GM19372 (cell line): ENCODE results near the gene YBX1.
"Not testable (repeated sequence)": the region's sequence is repeated elsewhere in the genome, so short reads cannot be mapped to it uniquely, and the experiment has no call there.

Experiments
- ATAC-seq: cut with Tn5 transposase; IDR thresholded peaks from one replicate; pipeline ENCODE4 v1.9.1; 2021; ENCODE audit warnings: mild to moderate bottlenecking, low read depth, moderate library complexity; ENCODE audit not compliant: unreplicated experiment

YBX1 gene

DNA sequence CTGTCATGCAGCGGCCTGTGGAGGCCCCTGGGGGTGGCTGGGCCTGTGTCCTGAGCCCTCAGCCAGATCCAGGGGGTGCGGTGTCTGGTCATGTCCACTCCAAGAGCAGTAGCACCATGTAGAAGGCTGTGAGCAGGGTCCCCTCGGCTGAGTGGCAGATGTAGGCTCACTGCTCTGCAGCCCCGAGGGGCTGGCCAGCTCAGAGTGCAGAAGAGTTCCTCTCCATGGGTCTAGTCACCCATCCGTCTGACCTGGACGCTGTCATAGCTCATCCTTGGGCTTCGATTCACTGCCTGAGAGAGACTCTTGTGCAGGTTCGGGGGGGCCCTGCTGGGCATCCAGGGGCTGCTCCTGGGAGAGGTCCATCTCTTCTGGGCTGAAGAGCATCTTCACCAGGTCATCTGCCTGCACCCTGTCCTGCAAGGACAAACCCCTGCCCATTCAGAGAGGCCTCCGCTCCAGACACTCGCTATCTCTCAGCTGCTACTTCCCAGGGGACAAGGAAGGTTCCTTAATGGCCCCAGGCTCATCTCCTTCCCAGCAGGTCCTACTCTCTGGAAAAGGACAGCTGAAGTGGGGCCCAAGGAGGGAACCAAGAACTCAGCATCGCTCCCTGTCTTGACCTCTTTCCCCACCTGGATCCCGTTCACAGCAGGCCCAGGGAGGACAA is 64.4 kb downstream of the YBX1 start:
- ATAC-seq = no peak

DNA sequence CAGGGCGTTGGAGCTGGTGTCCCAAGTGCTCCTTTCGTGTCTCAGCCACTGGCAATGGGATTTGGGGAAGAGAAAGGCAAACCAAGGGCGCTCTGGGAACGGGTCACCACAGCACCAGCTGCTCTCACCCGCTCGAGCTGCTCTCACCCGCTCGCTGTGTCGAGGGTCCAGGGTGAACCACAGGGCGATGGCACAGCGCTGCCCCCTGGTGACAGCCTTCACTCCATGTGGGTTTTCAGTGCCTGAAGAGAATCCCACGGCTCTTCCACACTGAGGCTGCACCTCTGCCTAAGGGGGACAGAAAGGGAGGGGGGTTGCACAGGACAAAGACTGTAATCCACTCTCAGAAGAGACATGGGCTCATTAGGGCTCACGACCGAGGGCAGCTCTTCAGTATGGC is 64.9 kb downstream of the YBX1 start:
- no peak for ATAC-seq

DNA sequence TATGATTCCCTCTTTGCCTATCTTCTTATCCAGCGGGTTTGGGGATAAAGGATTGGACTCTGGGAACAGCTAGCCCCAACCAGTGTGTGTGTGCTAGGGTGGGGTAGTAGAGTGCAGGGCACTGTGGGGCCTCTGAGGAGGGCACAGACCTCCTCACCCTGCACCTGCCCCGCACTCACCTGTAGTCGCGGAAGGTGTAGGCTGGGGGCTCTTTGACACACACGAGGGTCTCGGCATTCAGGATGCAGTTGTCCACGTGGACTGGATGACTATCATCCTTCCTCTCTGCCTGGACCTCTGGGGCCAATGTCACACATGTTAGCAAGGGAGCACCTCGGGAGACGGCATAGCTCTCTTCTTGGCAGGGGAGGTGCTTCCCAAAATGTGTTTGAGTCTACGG is 65.8 kb downstream of the YBX1 start:
- no peak for ATAC-seq

DNA sequence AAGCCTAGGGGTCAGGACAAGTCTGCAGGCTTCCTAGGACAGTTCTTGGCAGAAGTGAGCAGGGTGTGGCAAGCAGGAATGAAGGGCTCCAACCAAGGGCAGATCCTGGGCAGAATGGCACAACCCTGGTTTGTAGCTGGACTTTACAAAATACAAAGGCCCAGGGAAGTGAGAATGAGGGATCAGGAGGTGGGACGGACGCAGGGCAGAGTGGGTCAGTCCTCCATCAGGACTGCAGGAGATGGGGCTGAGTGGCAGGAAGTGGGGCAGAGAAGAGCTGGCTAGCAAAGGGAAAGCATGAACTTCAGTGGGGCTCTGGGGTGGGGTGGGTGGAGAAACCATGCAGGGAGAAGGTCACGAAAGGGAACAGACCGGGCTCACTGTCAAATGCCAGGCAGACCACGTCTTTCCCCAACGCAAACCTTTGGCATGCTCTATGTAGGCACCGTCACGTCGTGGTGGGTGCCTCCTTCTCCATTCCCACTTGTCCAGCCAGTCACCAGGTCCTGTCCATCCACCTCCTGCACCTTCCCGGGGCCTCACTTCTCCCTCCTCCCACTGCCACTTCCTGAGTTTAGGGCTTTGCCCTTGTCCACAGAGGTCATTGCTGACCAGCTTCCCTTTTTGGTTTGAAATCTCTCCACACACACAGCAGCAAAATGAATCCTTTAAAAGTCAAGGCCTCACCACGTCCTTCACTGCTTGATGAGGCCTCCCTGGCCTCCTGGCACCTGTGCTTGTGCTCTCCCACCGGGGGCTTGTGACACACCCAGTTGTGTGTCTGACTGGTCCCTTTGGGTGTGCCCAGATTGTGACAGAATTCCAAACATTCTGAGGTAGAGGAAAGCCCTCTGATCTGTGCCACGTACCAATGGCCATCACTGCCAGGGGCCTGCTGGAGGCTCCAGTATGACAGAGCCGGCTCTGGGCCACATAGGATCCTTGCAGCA is 66.5 kb downstream of the YBX1 start:
- ATAC-seq = no peak

DNA sequence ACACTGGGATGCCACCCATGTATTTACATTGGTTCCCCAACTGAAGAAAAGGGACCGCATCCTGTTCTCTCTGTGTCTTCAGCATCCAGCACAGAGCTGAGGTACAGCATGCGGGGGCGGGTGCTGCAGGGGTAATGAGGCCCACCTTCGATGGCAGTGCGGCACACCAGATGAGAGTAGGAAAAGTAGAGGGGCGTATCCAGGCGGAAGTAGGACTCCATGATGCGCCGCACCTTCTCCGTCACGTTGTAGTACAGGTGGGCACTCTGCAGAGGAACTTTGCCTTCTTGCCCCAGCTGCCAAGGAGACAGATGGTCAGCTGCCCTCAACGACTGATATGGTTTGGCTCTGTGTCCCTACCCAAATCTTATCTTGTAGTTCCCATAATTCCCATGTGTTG is 67.8 kb downstream of the YBX1 start:
- ATAC-seq = no peak

DNA sequence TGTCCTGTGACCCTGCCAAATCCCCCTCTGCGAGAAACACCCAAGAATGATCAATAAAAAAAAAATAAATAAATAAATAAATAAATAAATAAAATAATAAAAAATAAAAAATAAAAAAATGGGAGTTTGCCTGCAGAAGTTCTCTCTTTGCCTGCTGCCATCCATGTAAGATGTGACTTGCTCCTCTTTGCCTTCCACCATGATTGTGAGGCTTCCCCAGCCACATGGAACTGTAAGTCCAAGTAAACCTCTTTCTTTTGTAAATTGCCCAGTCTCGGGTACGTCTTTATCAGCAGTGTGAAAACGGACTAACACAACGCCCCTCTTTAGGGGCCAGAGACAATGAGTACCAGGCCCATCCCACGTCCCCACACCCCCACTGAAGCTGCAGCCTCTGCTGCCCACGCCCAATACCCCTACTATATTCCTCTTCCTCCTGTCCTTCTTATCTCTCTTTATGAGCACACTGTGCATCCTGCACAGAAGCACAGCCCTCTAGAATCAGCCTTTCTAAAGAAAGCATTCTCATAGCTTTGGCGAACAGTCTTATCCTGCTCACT is 69.4 kb downstream of the YBX1 start:
- ATAC-seq = not testable (repeated sequence)

DNA sequence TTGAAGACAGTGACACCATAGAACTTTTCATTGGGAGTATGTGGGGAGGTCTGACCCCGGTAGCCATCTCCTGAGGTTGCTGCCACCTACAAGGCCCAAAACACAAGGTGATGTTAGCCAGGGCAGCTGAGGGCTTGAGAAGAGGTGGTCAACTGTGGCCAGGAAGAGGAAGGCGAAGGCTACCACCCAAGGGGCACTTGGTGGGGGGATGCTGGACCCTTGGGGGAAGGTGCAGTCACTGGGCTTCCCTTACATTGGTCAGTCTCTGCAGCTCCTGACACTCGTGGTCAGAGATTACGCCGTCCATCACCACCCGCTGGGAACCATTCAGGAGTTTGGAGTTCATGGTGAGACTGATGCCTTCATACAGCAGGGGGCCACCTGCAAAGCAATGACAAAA is 70.1 kb downstream of the YBX1 start:
- no peak for ATAC-seq

DNA sequence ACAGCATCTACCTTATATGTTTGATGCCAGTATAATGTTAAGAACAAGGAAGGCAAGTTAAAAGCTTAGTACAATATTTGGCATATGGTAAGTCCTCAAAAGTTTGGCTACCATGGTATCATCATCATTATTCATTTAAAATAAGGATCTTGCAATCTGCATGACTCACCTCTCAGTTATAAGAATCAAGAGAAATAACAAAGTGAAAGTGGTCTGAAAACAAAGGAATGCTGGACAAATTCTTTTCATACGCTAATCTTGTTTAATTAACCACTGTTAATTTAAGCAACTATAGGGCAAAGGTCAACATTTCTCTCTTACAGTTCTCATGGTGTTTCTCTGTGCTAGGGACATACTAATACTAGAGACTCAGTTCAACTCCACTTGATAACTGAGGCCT is 70.9 kb downstream of the YBX1 start:
- no peak for ATAC-seq
